IPS DF 4.7 (cell line): Measurements from ENCODE around the gene EHBP1.

Experiments used
- DNase-seq: peaks from one replicate; pipeline ENCODE4 v3.0.0-alpha.2; 2013; ENCODE audit warnings: low spot score; ENCODE audit errors: extremely low read depth

The EHBP1 gene

GRCh38 chr2:62944362-62944761 is 238.8 kb downstream of the EHBP1 start:
- no peak for DNase-seq

- DNase-seq = no peak
Observed at GRCh38 chr2:62947403-62947802, 241.9 kb downstream of the EHBP1 start.

GRCh38 chr2:62956651-62957050 is 251.1 kb downstream of the EHBP1 start:
- no peak for DNase-seq

GRCh38 chr2:62958206-62958605 is 252.7 kb downstream of the EHBP1 start:
- DNase-seq = no peak

- DNase-seq = no peak
Observed at GRCh38 chr2:62964050-62964449, 258.5 kb downstream of the EHBP1 start.

- no peak for DNase-seq
Observed at GRCh38 chr2:62964671-62965070, 259.2 kb downstream of the EHBP1 start.

GRCh38 chr2:62966991-62967390 is 261.5 kb downstream of the EHBP1 start:
- DNase-seq = no peak

GRCh38 chr2:62968168-62968567 is 262.7 kb downstream of the EHBP1 start:
- no peak for DNase-seq

GRCh38 chr2:62968668-62969067 is 263.2 kb downstream of the EHBP1 start:
- DNase-seq = no peak

- no peak for DNase-seq
Observed at GRCh38 chr2:62971936-62972335, 266.4 kb downstream of the EHBP1 start.

GRCh38 chr2:62972601-62973000 is 267.1 kb downstream of the EHBP1 start:
- no peak for DNase-seq

GRCh38 chr2:62974999-62975398 is 269.5 kb downstream of the EHBP1 start:
- no peak for DNase-seq

- DNase-seq = no peak
Observed at GRCh38 chr2:62991605-62992004, 286.1 kb downstream of the EHBP1 start.

- DNase-seq = no peak
Observed at GRCh38 chr2:62992561-62992960, 287.0 kb downstream of the EHBP1 start.

GRCh38 chr2:62994206-62994605 is 288.7 kb downstream of the EHBP1 start:
- DNase-seq = no peak

GRCh38 chr2:62996534-62997186 is 291.1 kb downstream of the EHBP1 start:
- DNase-seq = no peak

GRCh38 chr2:62998949-62999348 is 293.4 kb downstream of the EHBP1 start:
- DNase-seq = no peak

- no peak for DNase-seq
Observed at GRCh38 chr2:62999905-63000304, 294.4 kb downstream of the EHBP1 start.

- DNase-seq = no peak
Observed at GRCh38 chr2:63000801-63001200, 295.3 kb downstream of the EHBP1 start.

- DNase-seq = no peak
Observed at GRCh38 chr2:63001576-63001975, 296.1 kb downstream of the EHBP1 start.

- DNase-seq = no peak
Observed at GRCh38 chr2:63003351-63003750, 297.8 kb downstream of the EHBP1 start.

- DNase-seq = no peak
Observed at GRCh38 chr2:63007813-63008458, 302.4 kb downstream of the EHBP1 start.

GRCh38 chr2:63008838-63009237 is 303.3 kb downstream of the EHBP1 start:
- no peak for DNase-seq
